PC-9 (cell line): ENCODE data around the gene ZGLP1.
"Not testable (repeated sequence)": the region's sequence is repeated elsewhere in the genome, so short reads cannot be mapped to it uniquely, and the experiment has no call there.

Experiments
- CTCF ChIP-seq: fragments of 200-600 bp; sonication (generic); conservative IDR thresholded peaks from 2 replicates; pipeline ENCODE4 v1.6.1; 2017; ENCODE audit warnings: mixed run types, antibody characterized with exemption, mild to moderate bottlenecking, moderate library complexity
- EZH2 ChIP-seq: fragments of 200-600 bp; sonication (generic); IDR thresholded peaks from 2 replicates; pipeline ENCODE4 v1.8.0; 2017; ENCODE audit warnings: antibody characterized with exemption, low read depth

- not testable (repeated sequence) for TF ChIP-seq EZH2, CTCF
Observed at GRCh38 chr19:10282043-10282442, 27.6 kb downstream of the ZGLP1 start.
